Measurements from ENCODE around the gene HOOK2. TPM values are rescaled to one million over a fixed set of nuclear protein-coding genes. Genes with fewer than 3 reads are reported as not detected.

The HOOK2 gene
- total RNA-seq, 1 donor = 21.7 TPM

GRCh38 chr19:12751635-12752034 lies 23.7 kb downstream of the HOOK2 start, which contains the start of gene BEST2:
Gene BEST2, plus strand, starts transcription at chr19:12751791. Its CDS starts 802 bp downstream, at chr19:12752593.
- no peaks in the 10 kb centered on the region for H3K9me3 ChIP-seq (ENCODE audit: low read depth, low read length)
- no peak within 1 kb of the TSS for H3K27ac ChIP-seq (ENCODE audit: low read depth, low read length)
- DNase-seq (ENCODE audit: insufficient read length, low spot score, missing footprints) = peak; percentile 76
- H4K20me1 ChIP-seq (ENCODE audit: insufficient read depth, low read length) = no peaks in the 10 kb centered on the region
- no peak within 1 kb of the TSS for H3K4me2 ChIP-seq (ENCODE audit: insufficient read depth, low read length)
- peaks cover 14% of the 10 kb centered on the region for H3K4me1 ChIP-seq (ENCODE audit: insufficient read depth, low read length)
- no peaks in the 10 kb centered on the region for H3K79me2 ChIP-seq (ENCODE audit: insufficient read depth, low read length)
- TF ChIP-seq, protein P1, sequence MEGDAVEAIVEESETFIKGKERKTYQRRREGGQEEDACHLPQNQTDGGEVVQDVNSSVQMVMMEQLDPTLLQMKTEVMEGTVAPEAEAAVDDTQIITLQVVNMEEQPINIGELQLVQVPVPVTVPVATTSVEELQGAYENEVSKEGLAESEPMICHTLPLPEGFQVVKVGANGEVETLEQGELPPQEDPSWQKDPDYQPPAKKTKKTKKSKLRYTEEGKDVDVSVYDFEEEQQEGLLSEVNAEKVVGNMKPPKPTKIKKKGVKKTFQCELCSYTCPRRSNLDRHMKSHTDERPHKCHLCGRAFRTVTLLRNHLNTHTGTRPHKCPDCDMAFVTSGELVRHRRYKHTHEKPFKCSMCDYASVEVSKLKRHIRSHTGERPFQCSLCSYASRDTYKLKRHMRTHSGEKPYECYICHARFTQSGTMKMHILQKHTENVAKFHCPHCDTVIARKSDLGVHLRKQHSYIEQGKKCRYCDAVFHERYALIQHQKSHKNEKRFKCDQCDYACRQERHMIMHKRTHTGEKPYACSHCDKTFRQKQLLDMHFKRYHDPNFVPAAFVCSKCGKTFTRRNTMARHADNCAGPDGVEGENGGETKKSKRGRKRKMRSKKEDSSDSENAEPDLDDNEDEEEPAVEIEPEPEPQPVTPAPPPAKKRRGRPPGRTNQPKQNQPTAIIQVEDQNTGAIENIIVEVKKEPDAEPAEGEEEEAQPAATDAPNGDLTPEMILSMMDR (IDR thresholded peaks at IDR 0.05; ENCODE audit: extremely low read depth, low read depth, low read length) = no peak
- peaks cover 22% of the 10 kb centered on the region for H3K27me3 ChIP-seq (ENCODE audit: insufficient read depth, low read length)
- H3K36me3 ChIP-seq (ENCODE audit: insufficient read depth, low read length) = peaks cover 9% of the 10 kb centered on the region
- no peak within 1 kb of the TSS for H3K4me3 ChIP-seq (ENCODE audit: insufficient read depth, low read length)
- no peak within 1 kb of the TSS for H2AFZ ChIP-seq (ENCODE audit: low read length)

DNA sequence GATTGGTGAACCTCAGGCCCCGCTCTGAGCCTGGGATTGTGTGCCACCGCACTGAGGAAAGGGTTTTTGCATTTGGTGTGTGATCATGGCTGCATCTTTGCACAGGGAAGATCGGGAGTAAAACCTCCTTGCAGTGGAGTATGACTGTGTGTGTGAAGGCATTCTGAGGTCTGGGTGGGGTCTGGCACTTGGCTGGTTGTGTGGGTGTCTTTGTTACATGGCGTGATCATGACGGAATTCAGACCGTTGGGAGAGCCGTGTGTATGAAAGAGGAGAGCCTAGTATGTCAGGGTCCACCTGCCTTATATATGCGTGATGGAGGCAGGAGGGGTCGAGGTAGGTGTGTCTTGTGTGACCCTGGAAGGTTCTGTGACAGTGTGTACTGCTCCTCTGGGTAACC lies 24.5 kb downstream of the HOOK2 start:
- Histone ChIP-seq H3K4me2 (ENCODE audit: insufficient read depth, low read length) (no peak overlapping the region), H4K20me1 (ENCODE audit: insufficient read depth, low read length) (no peaks in the 10 kb centered on the region), H3K27me3 (ENCODE audit: insufficient read depth, low read length) (peaks cover 22% of the 10 kb centered on the region), H3K4me3 (ENCODE audit: insufficient read depth, low read length) (no peak overlapping the region), H3K36me3 (ENCODE audit: insufficient read depth, low read length) (peaks cover 10% of the 10 kb centered on the region), H3K4me1 (ENCODE audit: insufficient read depth, low read length) (peaks cover 14% of the 10 kb centered on the region), H3K79me2 (ENCODE audit: insufficient read depth, low read length) (no peaks in the 10 kb centered on the region), H2AFZ (ENCODE audit: low read length) (no peak overlapping the region), H3K27ac (ENCODE audit: low read depth, low read length) (no peak overlapping the region), H3K9me3 (ENCODE audit: low read depth, low read length) (no peaks in the 10 kb centered on the region)
- DNase-seq (ENCODE audit: insufficient read length, low spot score, missing footprints) = peak; percentile 93
- TF ChIP-seq, protein P1 (IDR thresholded peaks at IDR 0.05; ENCODE audit: extremely low read depth, low read depth, low read length) = no peak

DNA sequence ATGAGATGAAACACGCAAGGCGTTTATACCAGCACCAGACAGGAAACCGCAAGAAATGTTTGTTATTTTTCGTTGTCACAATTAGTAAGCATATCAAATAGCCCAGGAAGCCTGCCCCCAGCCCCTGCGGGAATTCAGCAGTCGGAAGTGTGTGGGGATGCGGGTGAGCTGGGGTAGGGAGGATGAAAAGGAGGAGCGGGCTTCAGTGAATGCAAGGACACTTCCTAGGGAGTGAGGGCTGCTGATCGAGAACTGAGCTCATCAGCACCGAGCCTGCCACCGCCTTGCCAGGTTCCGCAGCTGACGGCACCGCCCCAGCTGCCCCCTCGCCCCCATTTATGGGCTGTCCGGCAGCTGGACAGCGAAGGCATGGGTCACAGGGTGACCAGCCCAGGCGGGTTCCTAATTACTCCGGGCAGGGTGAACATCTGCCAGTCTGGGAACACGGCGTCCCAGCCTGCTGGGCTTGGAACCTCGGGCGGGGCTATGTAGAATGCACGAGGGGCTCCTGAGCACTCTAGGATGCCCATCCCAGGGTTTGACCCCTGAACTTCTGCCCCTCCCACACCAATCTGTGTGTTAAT lies 25.3 kb downstream of the HOOK2 start:
- TF ChIP-seq, protein P1 (IDR thresholded peaks at IDR 0.05; ENCODE audit: extremely low read depth, low read depth, low read length) = no peak

DNA sequence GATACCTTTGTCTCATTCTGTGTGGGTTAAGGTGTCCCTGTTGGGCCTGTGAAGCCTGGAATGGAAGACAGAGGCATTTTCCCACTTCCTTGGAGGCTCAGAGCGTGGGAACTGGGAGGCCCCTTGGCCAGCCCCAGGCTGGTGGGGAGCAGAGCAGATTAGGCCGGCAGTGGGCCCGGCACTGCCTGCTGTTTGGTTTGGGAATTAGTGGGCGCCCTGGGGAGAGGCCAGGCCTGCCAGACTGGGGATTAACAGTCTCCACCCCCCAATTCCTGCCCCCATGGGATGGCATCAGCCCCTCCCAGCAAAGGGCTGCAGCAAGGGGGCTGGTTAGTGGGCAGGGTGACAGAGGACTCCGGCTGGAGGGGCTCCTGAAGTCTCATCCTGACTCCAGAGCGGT lies 26.9 kb downstream of the HOOK2 start:
- no peaks in the 10 kb centered on the region for H4K20me1 ChIP-seq (ENCODE audit: insufficient read depth, low read length)
- no peak overlapping the region for H3K4me2 ChIP-seq (ENCODE audit: insufficient read depth, low read length)
- no peak overlapping the region for H2AFZ ChIP-seq (ENCODE audit: low read length)
- TF ChIP-seq, protein P1 (IDR thresholded peaks at IDR 0.05; ENCODE audit: extremely low read depth, low read depth, low read length) = no peak
- H3K4me1 ChIP-seq (ENCODE audit: insufficient read depth, low read length) = peaks cover 14% of the 10 kb centered on the region
- peak; percentile 77 for DNase-seq (ENCODE audit: insufficient read length, low spot score, missing footprints)
- H3K4me3 ChIP-seq (ENCODE audit: insufficient read depth, low read length) = no peak overlapping the region
- H3K79me2 ChIP-seq (ENCODE audit: insufficient read depth, low read length) = no peaks in the 10 kb centered on the region
- H3K36me3 ChIP-seq (ENCODE audit: insufficient read depth, low read length) = peaks cover 20% of the 10 kb centered on the region
- H3K27me3 ChIP-seq (ENCODE audit: insufficient read depth, low read length) = peaks cover 22% of the 10 kb centered on the region
- H3K27ac ChIP-seq (ENCODE audit: low read depth, low read length) = no peak overlapping the region
- no peaks in the 10 kb centered on the region for H3K9me3 ChIP-seq (ENCODE audit: low read depth, low read length)

More for the DNA sequence above, 25.3 kb downstream of the HOOK2 start:
- Histone ChIP-seq H2AFZ (ENCODE audit: low read length) (no peak overlapping the region), H3K27ac (ENCODE audit: low read depth, low read length) (no peak overlapping the region), H3K4me1 (ENCODE audit: insufficient read depth, low read length) (peaks cover 14% of the 10 kb centered on the region), H3K4me3 (ENCODE audit: insufficient read depth, low read length) (peak overlapping the region; percentile 14), H3K4me2 (ENCODE audit: insufficient read depth, low read length) (peak overlapping the region; percentile 46), H3K27me3 (ENCODE audit: insufficient read depth, low read length) (peaks cover 22% of the 10 kb centered on the region), H3K79me2 (ENCODE audit: insufficient read depth, low read length) (no peaks in the 10 kb centered on the region), H3K9me3 (ENCODE audit: low read depth, low read length) (no peaks in the 10 kb centered on the region), H3K36me3 (ENCODE audit: insufficient read depth, low read length) (peaks cover 17% of the 10 kb centered on the region), H4K20me1 (ENCODE audit: insufficient read depth, low read length) (no peaks in the 10 kb centered on the region)
- DNase-seq (ENCODE audit: insufficient read length, low spot score, missing footprints) = peak; percentile 90
